ENCODE measurements around the gene THG1L. TPM values are rescaled to one million over a fixed set of nuclear protein-coding genes. Genes with fewer than 3 reads are reported as not detected.

Gene THG1L
- total and polyA plus RNA-seq, 2 of the 4 experiments (the other 2 are of a cell fraction), result 15.2 to 20.4 TPM

- in situ Hi-C loops (cut with MboI; ENCODE audit: low sequenced_read_pairs), result loop anchor here (10.0 kb wide), 1 partner anchor 599 kb away; the partner anchor contains the start of gene MED7
- POLR2A ChIA-PET (ENCODE audit: unreplicated experiment), result no interaction called here
- CTCF ChIA-PET, result interaction anchor here (0.6 to 1.9 kb wide), 14 partner anchors 11 to 489 kb away, joined by 3 to 14 read pairs (median 3); partner anchors contain the start of gene THG1L
- TF ChIP-seq BHLHE40 (IDR thresholded peaks at IDR 0.05; ENCODE audit: low read depth, low read length) (no peak; the same call in 1 of the 2 replicates), NFE2L2 (IDR thresholded peaks at IDR 0.05; ENCODE audit: low read depth, low read length) (no peak), RCOR1 (IDR thresholded peaks at IDR 0.05; ENCODE audit: insufficient replicate concordance, low read length) (no peak), MXI1 (IDR thresholded peaks at IDR 0.05; ENCODE audit: borderline replicate concordance, low read depth, low read length) (peak; percentile 79), RAD21 (IDR thresholded peaks at IDR 0.05; ENCODE audit: low read length) (peak; percentile 86), MAFK (IDR thresholded peaks at IDR 0.05; ENCODE audit: low read depth, low read length) (no peak), RFX5 (IDR thresholded peaks at IDR 0.05; ENCODE audit: low read depth, low read length) (no peak), CTCF (conservative IDR thresholded peaks at IDR 0.05; ENCODE audit: low read depth, low read length) (peak; percentile 100; the same call in 1 of the 2 replicates), MAZ (IDR thresholded peaks at IDR 0.05; ENCODE audit: borderline replicate concordance, low read depth, low read length) (peak; percentile 86; the same call in 1 of the 2 replicates), USF2 (IDR thresholded peaks at IDR 0.05; ENCODE audit: low read depth, low read length) (no peak), CHD1 (IDR thresholded peaks at IDR 0.05; ENCODE audit: low read depth, low read length) (no peak; the same call in 1 of the 2 replicates), SMC3 (IDR thresholded peaks at IDR 0.05; ENCODE audit: low read depth, low read length) (peak; percentile 87)
Observed at GRCh38 chr5:157743163-157744050, 12.2 kb downstream of the THG1L start, which contains the start of gene LSM11. TSS of gene LSM11 (plus strand) at chr5:157743712. CDS start at chr5:157743751, 39 bp downstream.

More at GRCh38 chr5:157743163-157744050, 12.2 kb downstream of the THG1L start, which contains the start of gene LSM11:
- H2AK5ac ChIP-seq (ENCODE audit: low read depth, low read length), result peak within 1 kb of the TSS; percentile 11; the same call in 1 of the 2 replicates
- dilution Hi-C loops (cut with HindIII; ENCODE audit: low sequenced_read_pairs, unreplicated experiment), result no loop called here
- H2BK120ac ChIP-seq (ENCODE audit: low read depth, low read length), result no peak within 1 kb of the TSS
- H3K56ac ChIP-seq (ENCODE audit: extremely low read depth, insufficient read depth, low read length), result peak within 1 kb of the TSS; percentile 43; the same call in 1 of the 2 replicates
- H3K18ac ChIP-seq (ENCODE audit: low read depth, low read length), result no peak within 1 kb of the TSS
- H2BK20ac ChIP-seq (ENCODE audit: low read depth, low read length), result no peak within 1 kb of the TSS
- no peaks in the 10 kb centered on the region for H4K20me1 ChIP-seq (ENCODE audit: insufficient read depth, low read length)
- H3K9ac ChIP-seq (ENCODE audit: low read depth, low read length), result peak within 1 kb of the TSS; percentile 76
- intact Hi-C loops (cut with micrococcal nuclease), result loop anchor here (1.0 to 5.0 kb wide), 4 partner anchors 312 to 596 kb away; no protein-coding TSS in a partner anchor
- peak within 1 kb of the TSS; percentile 72 for H3K4me3 ChIP-seq (ENCODE audit: insufficient read depth, low read depth, low read length)
- H3K9me1 ChIP-seq (ENCODE audit: insufficient read depth, low read length), result peaks cover 2% of the 10 kb centered on the region; the same call in 1 of the 2 replicates
- peak within 1 kb of the TSS; percentile 83 for H2AK9ac ChIP-seq (replicated peaks; ENCODE audit: low read depth, low read length, poor library complexity)
- ATAC-seq (ENCODE audit: low read depth), result peak; percentile 98
- peak within 1 kb of the TSS; percentile 84 for H3K23ac ChIP-seq (ENCODE audit: low read depth, low read length)
- H4K5ac ChIP-seq (ENCODE audit: low read depth, low read length), result peak within 1 kb of the TSS; percentile 10; the same call in 1 of the 2 replicates
- peak within 1 kb of the TSS; percentile 98 for H2AFZ ChIP-seq (replicated peaks; ENCODE audit: low read length, poor library complexity)
- H3K9me3 ChIP-seq (ENCODE audit: control insufficient read depth, insufficient read depth, low read length), result no peaks in the 10 kb centered on the region
- peak within 1 kb of the TSS; percentile 23 to 69; a peak in 1 of 4 replicates for H4K8ac ChIP-seq (ENCODE audit: low read depth in 2 of 2, low read length in 2 of 2)
- peak within 1 kb of the TSS; percentile 52; the same call in 1 of the 2 replicates for H3K27ac ChIP-seq (ENCODE audit: insufficient read depth, low read length)
- H3K4me2 ChIP-seq (ENCODE audit: low read depth, low read length), result peak within 1 kb of the TSS; percentile 85
- H2BK15ac ChIP-seq (ENCODE audit: low read depth, low read length), result no peak within 1 kb of the TSS
- peaks cover 16 to 29% of the 10 kb centered on the region in 2 experiments for H3K79me1 ChIP-seq (ENCODE audit: low read depth in 1 of 2, low read length in 2 of 2)
- H3K4me1 ChIP-seq (ENCODE audit: control insufficient read depth, insufficient read depth, low read length), result peaks cover under 1% of the 10 kb centered on the region
- H3K4ac ChIP-seq (ENCODE audit: low read depth, low read length), result peak within 1 kb of the TSS; percentile 68
- H3K14ac ChIP-seq (replicated peaks; ENCODE audit: low read depth, low read length), result peak within 1 kb of the TSS; percentile 74
- no peaks in the 10 kb centered on the region for H3K27me3 ChIP-seq (ENCODE audit: control insufficient read depth, insufficient read depth, low read length)
- H4K91ac ChIP-seq (ENCODE audit: insufficient read depth, low read depth, low read length), result peak within 1 kb of the TSS; percentile 27; the same call in 1 of the 2 replicates
- peaks cover 4% of the 10 kb centered on the region for H3K36me3 ChIP-seq (ENCODE audit: control insufficient read depth, insufficient read depth, low read length)
- DNase-seq, result peak; percentile 72
- BruUV-seq (replicated peaks), result no TSS peak
- 0% methylated on average over 36 of the region's 79 CpGs; no CpG with 5 or more reads in 1 of the 2 experiments for WGBS, 2 experiments (ENCODE audit: extremely low coverage in 2 of 2, insufficient read length in 1 of 2)
- peak within 1 kb of the TSS; percentile 28 for H2BK5ac ChIP-seq (ENCODE audit: low read depth, low read length, poor library complexity, severe bottlenecking)

All from IMR-90 (cell line).